ENCODE results near the gene PPP1R12C. TPM values are rescaled to one million over a fixed set of nuclear protein-coding genes. Genes with fewer than 3 reads are reported as not detected.

Gene PPP1R12C
- total RNA-seq = 228 TPM
- long read RNA-seq, transcript PPP1R12C-201 (22 exons, 2,924 nt) = major isoform, 32 of 347 reads
- long read RNA-seq, transcript PPP1R12C-209 (22 exons, 2,269 nt) = minor isoform, 30 of 347 reads
- long read RNA-seq, partial matches to known transcripts = 179 of 347 reads
- long read RNA-seq, other reads (novel, unspliced or antisense) = 106 of 347 reads

DNA sequence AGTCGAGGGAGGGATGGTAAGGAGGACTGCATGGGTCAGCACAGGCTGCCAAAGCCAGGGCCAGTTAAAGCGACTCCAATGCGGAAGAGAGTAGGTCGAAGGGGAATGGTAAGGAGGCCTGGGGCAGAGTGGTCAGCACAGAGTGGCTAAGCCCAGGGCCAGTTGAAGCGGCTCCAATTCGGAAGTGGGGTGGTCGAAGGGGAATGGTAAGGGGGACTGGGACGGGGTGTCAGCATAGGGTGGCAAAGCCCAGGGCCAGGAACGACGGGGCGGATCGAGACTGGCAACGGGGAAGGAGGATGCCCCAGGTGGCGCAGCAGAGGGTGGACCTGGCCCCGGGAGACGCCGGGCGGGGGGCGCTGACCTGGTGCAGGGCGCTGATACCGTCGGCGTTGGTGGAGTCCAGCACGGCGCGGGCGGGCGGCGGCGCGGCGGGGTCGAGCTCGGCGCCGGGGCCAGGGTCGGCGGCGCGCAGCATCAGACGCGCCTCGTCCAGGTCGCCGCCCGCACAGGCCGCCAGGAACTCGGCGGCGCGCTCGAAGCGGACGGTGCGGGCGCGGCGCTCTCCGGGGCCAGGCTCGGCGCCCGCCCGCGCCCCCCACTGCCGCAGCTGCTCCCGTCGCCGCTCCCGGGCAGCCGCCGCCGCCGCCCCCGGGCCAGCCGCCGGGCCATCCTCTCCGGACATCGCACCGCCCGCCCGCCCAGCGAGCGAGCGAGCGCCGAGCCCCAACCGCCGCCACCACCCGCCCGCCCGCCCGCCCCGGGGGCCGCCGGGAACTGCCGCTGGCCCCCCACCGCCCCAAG lies at the start of gene PPP1R12C:
PPP1R12C (minus strand) TSS at position 779 of the 804 bp plus-strand sequence; CDS start at position 685, 94 bp downstream.
- no peaks in the 10 kb centered on the region for H3K27me3 ChIP-seq (ENCODE audit: low read depth)
- intact Hi-C loops (cut with micrococcal nuclease) = no loop called here

DNA sequence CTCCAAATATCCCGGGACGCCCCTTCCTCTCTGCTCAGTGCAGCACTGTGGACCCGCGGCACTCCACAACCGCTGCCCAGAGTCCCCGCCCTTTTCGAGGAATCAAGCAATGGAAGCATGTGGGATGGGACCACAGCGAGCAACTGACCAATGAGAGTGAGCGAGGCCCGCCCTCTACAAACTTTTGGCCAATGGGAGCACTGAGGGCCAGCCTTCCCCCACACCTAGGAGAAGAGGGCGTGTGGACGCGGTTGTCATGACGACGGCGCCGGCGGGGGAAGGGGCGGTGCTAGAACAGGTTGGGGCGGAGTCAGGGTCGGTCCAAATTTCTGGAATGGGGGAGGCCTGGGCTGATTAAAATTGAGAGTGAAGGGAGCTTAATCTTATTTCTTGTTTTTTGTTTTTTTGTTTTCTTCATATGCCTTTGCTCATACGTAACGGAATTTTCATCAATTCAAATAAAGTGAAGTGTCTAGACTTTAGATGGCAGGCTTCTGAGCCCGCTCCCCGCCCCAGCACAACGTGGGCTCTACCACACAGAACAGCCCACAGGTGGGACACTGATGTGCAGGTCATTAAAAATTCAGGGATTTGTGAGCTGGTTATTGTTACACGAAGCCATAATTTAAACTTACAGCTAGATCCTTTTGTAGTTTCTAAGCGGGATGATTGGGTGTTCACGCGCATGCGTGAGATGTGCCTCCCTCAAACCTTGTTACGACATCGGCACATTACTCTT lies 49.3 kb upstream of the PPP1R12C start, which contains the start of gene DNAAF3:
DNAAF3 (minus strand) TSS at position 84 of the 739 bp plus-strand sequence. CDS start 200 bp downstream, outside the sequence.
- TF ChIP-seq, protein P1, sequence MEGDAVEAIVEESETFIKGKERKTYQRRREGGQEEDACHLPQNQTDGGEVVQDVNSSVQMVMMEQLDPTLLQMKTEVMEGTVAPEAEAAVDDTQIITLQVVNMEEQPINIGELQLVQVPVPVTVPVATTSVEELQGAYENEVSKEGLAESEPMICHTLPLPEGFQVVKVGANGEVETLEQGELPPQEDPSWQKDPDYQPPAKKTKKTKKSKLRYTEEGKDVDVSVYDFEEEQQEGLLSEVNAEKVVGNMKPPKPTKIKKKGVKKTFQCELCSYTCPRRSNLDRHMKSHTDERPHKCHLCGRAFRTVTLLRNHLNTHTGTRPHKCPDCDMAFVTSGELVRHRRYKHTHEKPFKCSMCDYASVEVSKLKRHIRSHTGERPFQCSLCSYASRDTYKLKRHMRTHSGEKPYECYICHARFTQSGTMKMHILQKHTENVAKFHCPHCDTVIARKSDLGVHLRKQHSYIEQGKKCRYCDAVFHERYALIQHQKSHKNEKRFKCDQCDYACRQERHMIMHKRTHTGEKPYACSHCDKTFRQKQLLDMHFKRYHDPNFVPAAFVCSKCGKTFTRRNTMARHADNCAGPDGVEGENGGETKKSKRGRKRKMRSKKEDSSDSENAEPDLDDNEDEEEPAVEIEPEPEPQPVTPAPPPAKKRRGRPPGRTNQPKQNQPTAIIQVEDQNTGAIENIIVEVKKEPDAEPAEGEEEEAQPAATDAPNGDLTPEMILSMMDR (IDR thresholded peaks at IDR 0.05; ENCODE audit: borderline replicate concordance) = no peak
- intact Hi-C loops (cut with micrococcal nuclease) = no loop called here

More for the DNA sequence above, at the start of gene PPP1R12C:
- H3K27ac ChIP-seq (replicated peaks) = peak within 1 kb of the TSS; percentile 95
- H3K4me3 ChIP-seq = peak within 1 kb of the TSS; percentile 98
- TF ChIP-seq, protein P1 (IDR thresholded peaks at IDR 0.05; ENCODE audit: borderline replicate concordance) = no peak
- H3K4me1 ChIP-seq = peaks cover 62% of the 10 kb centered on the region
- peaks cover 6% of the 10 kb centered on the region for H3K36me3 ChIP-seq
- no peaks in the 10 kb centered on the region for H3K9me3 ChIP-seq (replicated peaks)
- no peak for DNase-seq

DNA sequence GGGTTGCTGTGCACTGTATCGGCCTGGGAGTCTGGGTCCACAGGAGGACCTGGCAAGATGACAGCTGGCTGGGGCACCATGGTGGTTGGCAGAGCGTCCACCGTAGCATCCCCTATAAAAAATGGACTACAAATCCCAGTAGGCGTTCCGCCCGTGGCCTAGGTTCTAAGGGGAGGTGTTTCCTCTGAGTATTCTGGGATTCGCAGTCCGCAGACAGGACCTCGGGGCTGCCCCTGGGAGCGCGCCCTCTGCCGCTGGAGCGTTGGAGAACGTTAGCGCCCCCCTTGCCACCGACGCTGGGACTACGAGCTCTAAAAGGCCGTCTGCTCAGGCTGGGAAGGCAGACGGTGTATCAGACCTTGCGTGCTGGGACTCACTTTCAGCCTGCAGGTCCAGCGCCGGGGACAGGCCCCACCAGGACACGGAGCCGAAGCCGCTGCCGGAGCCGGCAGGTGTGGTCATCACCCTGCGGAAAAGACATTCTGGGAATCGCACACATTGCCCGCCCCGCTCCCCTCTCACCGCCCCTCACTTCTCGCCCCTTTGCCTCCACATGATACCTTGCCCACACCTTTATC lies 48.6 kb upstream of the PPP1R12C start:
- Histone ChIP-seq H3K27me3 (ENCODE audit: low read depth) (peaks cover 91% of the 10 kb centered on the region), H3K4me3 (peak overlapping the region; percentile 63), H3K36me3 (no peaks in the 10 kb centered on the region), H3K9me3 (replicated peaks) (no peaks in the 10 kb centered on the region), H3K27ac (replicated peaks) (peak overlapping the region; percentile 51), H3K4me1 (peaks cover 20% of the 10 kb centered on the region)
- peak; percentile 47 for DNase-seq
- TF ChIP-seq, protein P1 (IDR thresholded peaks at IDR 0.05; ENCODE audit: borderline replicate concordance) = peak; percentile 57
- intact Hi-C loops (cut with micrococcal nuclease) = no loop called here

More for the DNA sequence above, 49.3 kb upstream of the PPP1R12C start, which contains the start of gene DNAAF3:
- H3K4me3 ChIP-seq = peak within 1 kb of the TSS; percentile 63
- peaks cover 91% of the 10 kb centered on the region for H3K27me3 ChIP-seq (ENCODE audit: low read depth)
- H3K27ac ChIP-seq (replicated peaks) = peak within 1 kb of the TSS; percentile 51
- DNase-seq = peak; percentile 91
- H3K4me1 ChIP-seq = peaks cover 20% of the 10 kb centered on the region
- no peaks in the 10 kb centered on the region for H3K36me3 ChIP-seq
- no peaks in the 10 kb centered on the region for H3K9me3 ChIP-seq (replicated peaks)

DNA sequence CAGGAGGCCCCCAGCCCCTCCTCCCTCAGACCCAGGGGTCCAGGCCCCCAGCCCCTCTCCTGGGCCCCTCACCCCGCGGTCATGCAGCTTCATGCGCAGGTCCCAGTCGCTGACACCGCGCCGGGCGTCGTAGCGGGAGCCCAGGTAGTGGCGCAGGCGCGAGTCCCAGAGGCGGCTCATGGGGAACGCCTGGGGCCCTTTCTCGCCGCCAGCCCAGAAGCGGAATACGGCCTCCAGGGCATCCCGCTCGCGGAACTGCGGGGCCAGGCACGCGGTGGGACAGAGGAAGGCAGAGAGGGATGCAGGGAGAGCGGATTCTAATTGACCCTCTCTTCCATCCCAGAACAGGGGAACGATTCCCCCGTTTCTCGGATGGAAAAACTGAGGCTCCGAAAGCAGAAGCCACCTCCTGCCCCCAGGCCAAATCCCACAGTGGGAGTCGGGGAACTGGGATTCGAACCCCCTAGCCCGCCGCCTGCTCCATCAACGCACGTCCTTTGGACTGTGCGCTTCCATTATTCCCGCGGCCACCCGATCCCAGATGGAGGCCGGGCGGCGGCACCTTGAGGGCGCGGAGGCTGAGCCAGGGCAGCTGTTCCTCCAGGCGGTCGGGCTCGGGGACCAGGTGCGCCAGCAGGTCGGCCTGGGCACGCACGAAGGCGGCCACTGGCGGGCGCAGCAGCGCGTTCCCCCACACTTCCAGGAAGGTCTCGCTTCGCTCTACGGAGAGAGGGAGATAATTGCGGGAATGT lies 44.3 kb upstream of the PPP1R12C start:
- Histone ChIP-seq H3K4me1 (peaks cover 47% of the 10 kb centered on the region), H3K27me3 (ENCODE audit: low read depth) (peaks cover 69% of the 10 kb centered on the region)
- intact Hi-C loops (cut with micrococcal nuclease) = no loop called here

More for the DNA sequence above, 44.3 kb upstream of the PPP1R12C start:
- TF ChIP-seq, protein P1 (IDR thresholded peaks at IDR 0.05; ENCODE audit: borderline replicate concordance) = no peak
- Histone ChIP-seq H3K27ac (replicated peaks) (no peak overlapping the region), H3K4me3 (no peak overlapping the region), H3K9me3 (replicated peaks) (no peaks in the 10 kb centered on the region), H3K36me3 (peaks cover 5% of the 10 kb centered on the region)
- no peak for DNase-seq

Data from left ventricle myocardium inferior (tissue), 1 donor.